HG03575 (cell line): Measurements from ENCODE around the gene NARS2.
"Not testable (repeated sequence)": the region's sequence is repeated elsewhere in the genome, so short reads cannot be mapped to it uniquely, and the experiment has no call there.

Source experiments
- ATAC-seq: cut with Tn5 transposase; IDR thresholded peaks from one replicate; pipeline ENCODE4 v1.9.1; 2021; ENCODE audit not compliant: unreplicated experiment, insufficient number of reproducible peaks, low FRiP score; ENCODE audit errors: extremely low read depth

The NARS2 gene, protein sequence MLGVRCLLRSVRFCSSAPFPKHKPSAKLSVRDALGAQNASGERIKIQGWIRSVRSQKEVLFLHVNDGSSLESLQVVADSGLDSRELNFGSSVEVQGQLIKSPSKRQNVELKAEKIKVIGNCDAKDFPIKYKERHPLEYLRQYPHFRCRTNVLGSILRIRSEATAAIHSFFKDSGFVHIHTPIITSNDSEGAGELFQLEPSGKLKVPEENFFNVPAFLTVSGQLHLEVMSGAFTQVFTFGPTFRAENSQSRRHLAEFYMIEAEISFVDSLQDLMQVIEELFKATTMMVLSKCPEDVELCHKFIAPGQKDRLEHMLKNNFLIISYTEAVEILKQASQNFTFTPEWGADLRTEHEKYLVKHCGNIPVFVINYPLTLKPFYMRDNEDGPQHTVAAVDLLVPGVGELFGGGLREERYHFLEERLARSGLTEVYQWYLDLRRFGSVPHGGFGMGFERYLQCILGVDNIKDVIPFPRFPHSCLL

GRCh38 chr11:78574386-78575381 is at the start of gene NARS2:
Gene NARS2, minus strand, starts transcription at chr11:78574864. Its CDS starts 376 bp downstream, at chr11:78574488.
- peak; percentile 63 for ATAC-seq

- ATAC-seq: no peak
These were observed 48.0 kb upstream of the NARS2 start for GRCh38 chr11:78622666-78623065.

DNA sequence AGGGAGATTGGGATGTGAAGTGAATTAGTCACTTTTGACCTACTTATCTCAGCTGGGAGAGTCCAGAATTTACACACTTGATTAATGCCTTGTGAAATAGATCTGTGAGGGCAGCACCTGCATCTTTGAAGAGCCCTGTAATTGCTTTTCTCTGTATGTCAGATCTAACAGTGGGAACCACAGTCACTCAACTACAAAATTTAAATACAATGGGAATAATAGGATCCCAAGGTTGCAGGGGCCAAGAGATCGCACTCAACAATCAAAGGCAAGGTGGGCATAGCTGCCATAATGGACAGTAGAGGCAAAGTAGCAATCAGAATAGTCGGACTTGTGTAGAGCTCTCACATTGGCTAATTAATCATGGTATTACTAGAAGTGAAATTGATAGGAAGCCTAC is 45.5 kb upstream of the NARS2 start:
- ATAC-seq: no peak

GRCh38 chr11:78615724-78616123 is 41.1 kb upstream of the NARS2 start:
- no peak for ATAC-seq

DNA sequence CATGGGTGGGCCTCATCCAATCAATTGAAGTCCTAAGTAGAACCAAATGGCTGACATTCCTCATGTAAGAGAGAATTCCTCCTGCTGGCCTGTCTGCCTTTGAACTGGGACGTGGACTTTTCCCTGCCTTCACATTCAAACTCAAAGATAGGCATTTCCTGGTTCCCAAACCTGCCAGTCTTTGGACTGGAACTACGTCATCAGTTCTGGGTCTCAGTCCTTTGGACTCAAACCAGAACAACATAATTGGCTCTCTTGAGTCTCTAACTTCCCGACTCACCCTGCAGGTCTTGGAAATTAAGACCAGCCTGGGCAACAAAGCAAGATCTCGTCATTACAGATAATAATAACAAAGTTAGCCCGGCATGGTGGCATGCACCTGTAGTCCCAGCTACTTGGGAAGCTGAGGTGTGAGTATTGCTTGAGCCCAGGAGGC is 38.7 kb upstream of the NARS2 start:
- ATAC-seq: no peak

- no peak for ATAC-seq
These were observed 38.2 kb upstream of the NARS2 start for GRCh38 chr11:78612721-78613377.

- not testable (repeated sequence) for ATAC-seq
These were observed 34.7 kb upstream of the NARS2 start for GRCh38 chr11:78609321-78609720.

DNA sequence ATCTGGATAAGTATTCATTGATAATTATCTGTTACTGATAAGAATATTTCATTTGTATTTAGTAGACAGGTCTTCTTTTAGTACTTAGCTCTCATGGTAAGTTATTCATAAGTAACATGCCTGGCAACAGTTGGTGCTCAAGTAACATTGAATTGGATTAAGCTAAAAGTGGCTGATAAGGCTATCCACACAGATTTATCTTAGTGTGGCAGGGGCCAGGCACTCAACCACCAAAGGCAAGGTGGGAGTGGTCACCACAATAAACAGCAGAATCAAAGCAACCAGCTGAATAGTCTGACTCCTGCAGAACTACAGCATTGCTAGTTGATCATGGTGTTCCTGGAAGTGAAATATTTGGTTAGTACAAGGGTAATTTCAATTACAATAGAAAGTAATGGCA is 33.0 kb upstream of the NARS2 start:
- no peak for ATAC-seq

GRCh38 chr11:78606667-78607066 is 32.0 kb upstream of the NARS2 start:
- ATAC-seq: no peak

DNA sequence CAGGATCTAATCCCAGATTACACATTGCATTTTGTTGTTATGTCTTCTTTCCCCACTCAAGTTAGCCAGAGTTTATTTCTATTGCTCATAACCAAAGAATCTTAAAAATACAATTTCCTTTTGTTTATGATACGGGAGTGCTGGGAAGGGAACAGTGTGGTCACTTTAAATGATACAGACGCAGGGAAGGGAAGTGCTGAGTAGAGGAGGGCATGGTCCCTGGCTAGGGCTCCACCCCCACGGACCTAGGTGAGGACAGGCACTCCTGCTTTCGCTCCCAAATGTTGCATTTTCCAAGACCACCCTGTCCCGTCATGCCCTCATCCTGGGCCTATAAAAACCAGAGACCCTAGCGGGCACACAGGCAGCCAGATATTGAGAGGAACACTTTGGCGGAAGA is 30.6 kb upstream of the NARS2 start:
- ATAC-seq: no peak

DNA sequence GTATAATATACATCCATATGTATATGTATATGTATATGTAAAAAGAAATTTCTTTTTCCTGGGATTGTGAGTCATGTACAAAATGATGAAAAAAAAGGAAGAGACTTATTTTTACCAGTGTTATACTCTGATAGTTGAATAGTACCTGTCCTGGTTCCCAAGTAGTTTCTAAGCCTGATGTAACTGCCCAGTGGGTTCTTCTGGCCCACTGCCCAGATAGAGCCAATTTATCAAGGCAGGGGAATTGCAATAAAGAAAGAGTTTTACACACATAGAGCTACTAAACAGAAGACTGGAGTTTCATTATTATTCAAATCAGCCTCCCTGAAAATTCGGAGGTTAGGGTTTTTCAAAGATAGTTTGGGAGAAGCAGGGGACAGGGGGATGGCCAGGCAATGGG is 29.1 kb upstream of the NARS2 start:
- no peak for ATAC-seq

GRCh38 chr11:78602771-78603170 is 28.1 kb upstream of the NARS2 start:
- not testable (repeated sequence) for ATAC-seq

DNA sequence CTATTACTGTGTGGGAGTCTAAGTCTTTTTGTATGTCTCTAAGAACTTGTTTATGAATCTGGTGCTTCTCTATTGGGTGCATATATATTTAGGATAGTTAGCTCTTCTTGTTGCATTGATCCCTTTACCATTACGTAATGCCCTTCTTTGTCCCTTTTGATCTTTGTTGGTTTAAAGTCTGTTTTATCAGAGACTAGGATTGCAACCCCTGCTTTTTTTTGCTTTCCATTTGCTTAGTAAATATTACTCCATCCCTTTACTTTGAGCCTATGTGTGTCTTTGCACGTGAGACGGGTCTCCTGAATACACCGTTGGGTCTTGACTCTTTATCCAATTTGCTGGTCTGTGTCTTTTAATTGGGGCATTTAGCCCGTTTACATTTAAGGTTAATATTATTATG is 26.4 kb upstream of the NARS2 start:
- ATAC-seq: not testable (repeated sequence)

- ATAC-seq: not testable (repeated sequence)
These were observed 22.9 kb upstream of the NARS2 start for GRCh38 chr11:78597579-78597978.

DNA sequence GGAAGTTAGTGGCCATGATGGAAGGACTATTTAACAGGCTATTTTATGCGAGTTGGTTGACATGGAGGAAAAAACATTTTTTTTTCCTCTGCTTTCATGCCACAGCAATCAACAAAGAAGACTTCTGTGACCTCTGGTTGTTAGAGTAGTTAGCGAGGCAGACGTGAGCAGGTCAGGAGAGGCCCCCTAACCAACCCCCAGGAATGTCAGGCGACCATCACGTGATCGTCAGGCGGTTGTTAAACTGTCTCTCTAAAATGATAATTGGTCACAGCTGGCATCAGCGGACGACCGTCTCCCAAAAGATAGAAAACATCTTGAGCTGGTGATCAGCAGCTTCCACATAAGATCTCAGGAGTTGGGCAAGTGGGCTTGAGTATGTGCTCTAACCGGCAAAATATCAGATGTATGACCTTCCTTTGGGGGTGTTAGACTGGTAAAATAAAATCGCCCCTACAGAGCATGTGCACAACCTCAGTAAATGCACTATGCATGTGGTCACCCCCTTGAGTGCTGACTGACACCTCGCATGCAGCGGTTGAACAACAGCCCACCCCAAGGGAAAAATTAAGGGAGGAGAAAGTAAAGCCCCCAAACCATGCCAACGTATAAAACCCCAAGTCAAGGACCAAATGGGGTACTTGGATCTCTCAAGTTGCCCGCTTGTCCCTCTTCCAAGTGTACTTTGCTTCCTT is 20.9 kb upstream of the NARS2 start:
- no peak for ATAC-seq

DNA sequence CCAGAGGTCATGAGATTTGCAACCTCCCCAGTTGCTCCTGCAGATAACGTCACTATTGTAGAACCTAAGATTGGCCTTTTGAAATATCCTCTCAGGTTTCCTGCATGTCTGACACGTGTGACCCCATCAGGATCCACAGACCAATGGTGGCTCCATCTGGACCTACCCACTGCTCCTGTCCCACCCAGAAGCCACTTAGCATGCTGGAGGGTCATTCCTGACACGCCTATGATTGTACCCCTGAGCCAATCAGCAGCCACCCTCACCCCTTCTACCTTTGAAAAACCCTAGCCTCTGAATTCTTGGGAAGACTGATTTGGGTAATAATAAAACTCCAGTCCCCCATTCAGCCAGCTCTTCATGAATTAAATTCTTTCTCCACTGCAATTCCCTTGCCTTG is 20.1 kb upstream of the NARS2 start:
- no peak for ATAC-seq

DNA sequence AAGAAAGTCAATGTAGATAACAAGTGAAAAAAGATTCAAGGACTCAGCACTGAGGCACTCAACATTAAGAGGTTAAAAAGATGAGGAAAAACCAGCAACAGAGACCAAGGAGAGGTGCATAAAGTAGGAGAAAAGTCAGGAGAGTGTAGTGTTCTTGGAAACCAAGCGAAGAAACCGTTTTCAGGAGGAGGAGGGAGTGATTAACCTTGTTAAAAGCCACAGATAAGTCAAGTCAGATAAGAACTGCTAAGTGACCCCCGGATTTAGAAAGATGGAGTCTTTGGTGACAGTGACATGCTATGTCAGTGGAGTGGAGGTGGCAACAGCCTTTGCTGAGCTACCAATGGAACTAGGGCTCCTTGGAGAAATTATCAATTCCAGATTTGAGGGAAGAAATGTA is 13.9 kb upstream of the NARS2 start:
- ATAC-seq: no peak

GRCh38 chr11:78587446-78587845 is 12.8 kb upstream of the NARS2 start:
- no peak for ATAC-seq
